GM19467 (cell line): ENCODE results near the gene CAMTA1.
"Not testable (repeated sequence)": the region's sequence is repeated elsewhere in the genome, so short reads cannot be mapped to it uniquely, and the experiment has no call there.

Source experiments
- ATAC-seq: cut with Tn5 transposase; IDR thresholded peaks from one replicate; pipeline ENCODE4 v1.9.1; 2021; ENCODE audit warnings: mild to moderate bottlenecking, moderate library complexity; ENCODE audit not compliant: unreplicated experiment

Gene CAMTA1

DNA sequence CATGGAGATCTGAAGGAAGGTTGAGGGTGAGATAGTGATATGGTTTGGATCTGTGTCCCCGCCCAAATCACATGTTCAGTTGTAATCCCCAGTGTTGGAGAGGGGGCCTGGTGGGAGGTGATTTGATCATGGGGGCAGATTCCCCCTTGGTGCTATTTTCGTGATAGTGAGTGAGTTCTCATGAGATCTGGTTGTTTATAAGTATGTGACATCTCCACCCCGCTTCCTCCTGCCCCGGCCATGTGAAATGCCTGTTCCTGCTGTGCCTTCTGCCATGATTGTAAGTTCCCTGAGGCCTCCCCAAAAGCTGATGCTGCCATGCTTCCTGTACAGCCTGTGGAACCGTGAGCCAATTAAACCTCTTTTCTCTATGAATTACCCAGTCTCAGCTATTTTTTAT, 533.9 kb downstream of the CAMTA1 start:
- ATAC-seq = no peak

DNA sequence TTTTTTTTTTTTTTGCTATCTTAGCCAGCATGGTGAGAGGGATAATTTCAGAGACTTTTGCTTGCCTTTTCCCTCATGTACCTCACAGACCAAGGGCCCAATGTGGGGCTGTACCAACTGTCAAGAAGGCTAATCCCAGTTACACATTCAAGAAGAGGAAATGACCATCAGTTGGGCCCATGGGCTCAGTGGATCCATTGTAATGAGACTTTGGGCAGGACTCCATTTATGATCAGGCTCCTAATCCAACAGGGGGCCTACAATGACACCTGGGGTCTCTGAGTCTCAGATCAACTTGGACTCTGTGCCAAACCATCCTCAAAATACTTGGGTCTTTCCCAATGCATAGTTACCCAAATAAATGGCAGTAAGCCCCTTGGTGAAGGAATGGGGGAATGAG, 535.4 kb downstream of the CAMTA1 start:
- ATAC-seq = no peak

DNA sequence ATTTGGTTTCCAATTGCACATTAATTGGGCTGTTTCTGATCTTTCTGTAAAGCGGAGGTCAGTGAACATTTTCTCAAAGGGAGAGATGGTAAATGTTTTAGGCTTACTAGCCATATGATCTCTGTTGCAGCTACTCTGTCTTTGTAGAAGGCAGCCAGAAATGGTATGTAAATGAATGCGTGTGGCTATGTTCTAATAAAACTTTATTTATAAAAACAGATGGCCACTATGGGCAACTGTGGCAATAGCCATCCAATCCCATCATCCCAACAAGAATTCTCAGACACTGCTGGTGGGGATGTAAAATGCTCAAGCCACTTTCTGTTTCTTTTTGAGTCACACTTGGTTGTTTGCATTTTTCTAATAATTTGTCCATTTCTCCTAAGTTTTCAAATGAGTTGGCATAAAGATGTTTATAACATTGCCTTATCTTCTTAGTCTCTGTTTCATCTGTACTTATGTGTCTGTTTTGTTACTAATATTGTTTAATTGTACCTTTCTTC, 537.1 kb downstream of the CAMTA1 start:
- ATAC-seq = no peak

DNA sequence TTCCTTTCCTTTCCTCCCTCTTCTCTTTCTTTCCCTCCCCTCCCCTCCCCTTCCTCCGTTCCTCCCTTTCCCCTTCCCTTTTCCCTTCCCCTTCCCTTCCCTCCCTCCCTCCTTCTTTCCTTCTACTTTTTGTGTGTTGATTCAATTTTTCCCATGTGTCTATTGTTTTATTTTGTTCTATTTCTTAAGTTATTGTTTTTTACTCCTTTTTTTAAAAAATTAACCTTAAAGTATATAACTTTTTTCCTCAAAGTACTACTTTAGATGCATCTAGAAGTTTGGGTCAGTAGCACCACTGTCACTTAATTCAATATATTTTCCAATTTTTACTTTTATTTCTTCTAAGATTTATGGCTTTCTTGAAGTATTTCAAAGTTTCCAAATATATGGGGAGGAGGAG, 537.7 kb downstream of the CAMTA1 start:
- no peak for ATAC-seq

DNA sequence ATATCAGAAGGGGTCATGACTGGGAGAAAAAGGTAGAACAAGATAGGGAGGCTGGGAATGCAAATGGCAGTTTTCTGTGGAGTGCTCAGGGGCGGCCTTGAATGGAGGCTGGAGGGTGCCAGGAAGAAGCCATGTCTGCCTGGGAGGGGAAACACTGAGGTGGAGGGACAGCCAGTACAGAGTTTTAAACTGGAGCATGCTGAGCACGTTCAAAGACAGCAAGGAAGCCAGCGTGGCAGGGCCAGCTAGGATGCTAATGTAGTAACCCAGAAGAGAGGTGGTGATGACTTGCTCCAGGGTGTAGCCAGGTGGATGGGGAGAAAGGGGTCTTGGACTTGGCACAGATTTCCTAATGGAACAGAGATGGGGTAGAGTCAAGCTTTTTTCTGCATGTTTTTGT, 540.0 kb downstream of the CAMTA1 start:
- no peak for ATAC-seq

DNA sequence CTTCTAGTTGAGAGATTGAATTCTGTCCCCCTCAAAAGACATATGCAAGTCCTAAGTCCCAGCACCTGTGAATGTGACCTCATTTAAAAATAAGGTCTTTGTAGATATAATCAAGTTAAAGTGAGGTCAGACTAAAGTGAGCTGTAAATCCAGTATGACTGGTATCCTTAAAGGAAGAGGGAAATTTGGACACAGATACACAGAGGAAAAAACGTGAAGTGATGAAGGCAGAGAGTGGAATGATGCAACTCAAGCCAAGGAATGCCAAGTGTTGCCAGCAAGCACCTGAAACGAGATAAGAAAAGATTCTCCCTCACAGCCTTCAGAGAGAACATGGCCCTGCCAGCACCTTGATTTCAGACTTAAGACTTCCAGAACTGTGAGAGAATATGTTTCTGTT, 541.1 kb downstream of the CAMTA1 start:
- no peak for ATAC-seq

DNA sequence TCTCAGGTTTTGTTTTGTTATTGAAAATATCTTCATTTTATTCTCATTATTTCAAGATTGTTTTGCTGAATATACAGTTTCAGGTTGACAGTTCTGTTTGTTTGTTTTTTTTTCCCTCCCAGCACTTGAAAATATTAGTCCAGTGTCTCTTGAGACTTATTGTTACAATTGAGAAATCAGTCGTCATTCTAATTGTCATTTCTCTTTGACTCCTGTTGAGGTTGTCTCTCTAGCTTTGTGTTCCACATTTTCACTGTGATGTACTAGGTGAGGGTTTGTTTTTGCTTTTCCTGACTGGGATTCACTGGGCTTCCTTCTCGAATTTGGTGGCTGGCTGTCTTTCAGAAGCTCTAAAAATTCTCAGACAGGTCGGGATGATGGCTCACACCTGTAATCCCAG, 542.6 kb downstream of the CAMTA1 start:
- ATAC-seq = no peak

DNA sequence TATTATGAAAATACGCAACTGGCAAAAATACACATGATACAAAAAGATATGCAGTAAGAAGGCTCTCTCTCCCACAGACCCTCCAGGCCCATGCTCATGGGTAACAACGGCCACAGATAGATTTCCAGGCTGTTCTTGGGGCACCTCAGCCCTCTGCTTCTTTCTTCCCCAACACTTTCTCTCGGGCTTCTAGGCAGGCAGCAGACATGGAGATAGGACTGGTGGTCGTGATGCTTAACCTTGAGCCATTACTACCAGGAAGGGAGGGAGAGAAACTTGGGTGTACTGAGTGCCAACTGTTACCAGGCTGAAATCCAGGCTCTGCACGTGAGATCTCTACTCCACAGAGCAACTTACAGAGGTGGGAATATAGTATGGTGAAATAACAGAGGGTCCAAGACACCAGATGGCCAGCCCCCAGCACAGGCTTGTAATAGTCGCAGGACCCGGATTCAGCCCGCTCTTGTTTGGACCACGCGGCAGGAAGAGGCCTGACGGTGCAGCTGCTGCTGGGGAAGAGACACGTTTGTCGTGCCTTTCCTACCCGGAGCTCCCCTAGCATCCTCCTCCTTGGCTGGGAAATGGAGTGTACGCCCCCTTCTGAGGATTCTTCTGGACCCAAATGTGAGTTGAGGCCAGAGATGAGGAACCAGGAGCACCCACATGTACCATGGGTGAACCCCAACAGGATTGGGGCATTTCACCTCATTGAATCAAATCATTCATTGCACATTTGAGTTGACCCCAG, 544.8 kb downstream of the CAMTA1 start:
- no peak for ATAC-seq

DNA sequence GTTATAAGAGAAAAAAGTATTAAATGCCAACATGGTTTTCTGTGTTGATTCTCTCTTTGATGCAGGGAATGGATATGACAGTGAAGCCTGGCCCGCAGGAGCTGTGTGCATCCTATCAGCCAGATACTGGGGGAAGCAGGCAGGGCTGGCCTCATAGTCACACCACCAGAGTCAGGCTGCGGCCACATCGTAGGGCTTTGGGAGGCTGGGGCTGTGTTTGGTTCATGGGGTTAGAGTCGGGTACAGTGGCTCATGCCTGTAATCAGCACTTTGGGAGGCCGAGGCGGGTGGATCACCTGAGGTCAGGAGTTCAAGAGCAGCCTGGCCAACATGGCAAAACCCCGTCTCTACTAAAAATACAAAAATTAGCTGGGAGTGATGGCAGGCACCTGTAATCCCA, 545.5 kb downstream of the CAMTA1 start:
- not testable (repeated sequence) for ATAC-seq

DNA sequence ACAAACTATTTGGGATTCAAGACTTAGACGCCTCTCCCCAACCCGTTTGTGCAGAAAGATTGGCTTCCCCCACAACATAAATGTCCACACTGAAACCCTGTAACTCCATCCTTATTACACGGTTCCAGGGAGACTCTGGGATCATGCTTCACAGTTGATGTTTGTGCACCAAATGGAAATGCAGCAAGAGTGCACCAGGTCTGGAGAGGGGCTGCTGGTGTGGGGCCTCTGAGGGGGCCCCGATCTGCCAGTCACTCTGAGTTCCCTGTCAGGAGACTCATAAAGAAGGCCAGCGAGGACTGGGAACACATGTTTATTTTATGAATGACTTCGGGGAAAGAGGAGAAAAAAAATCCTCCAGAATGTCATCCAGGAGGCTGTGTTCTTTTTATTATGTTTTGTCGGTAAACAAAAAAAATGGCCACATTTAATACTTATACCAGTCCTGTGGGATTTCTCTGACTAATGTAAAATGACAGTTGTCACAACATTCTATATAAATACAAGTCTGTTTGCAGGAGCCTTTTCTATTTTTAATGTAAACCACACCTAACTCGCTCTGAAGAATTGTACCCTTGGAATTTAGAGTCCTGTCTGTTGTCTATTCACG, 546.8 kb downstream of the CAMTA1 start:
- ATAC-seq = no peak

DNA sequence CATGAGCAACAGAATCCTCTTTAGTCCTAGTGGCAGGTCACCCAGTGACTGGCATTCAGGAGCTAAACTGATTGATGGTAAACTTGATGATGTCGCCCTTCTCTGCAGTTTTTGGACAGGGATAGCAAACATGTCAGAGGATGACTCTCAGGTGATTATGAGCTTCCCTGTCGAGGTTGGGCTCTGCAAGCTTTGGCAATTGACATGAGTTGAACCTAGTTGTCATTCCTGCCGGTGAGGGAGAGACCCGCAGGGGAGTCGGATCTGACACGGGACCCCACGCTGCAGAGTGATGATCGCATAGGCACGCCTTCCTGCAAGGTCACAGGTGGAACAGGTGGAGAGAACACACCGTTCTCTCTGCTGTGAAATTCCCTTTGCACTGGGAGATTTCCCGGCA, 547.8 kb downstream of the CAMTA1 start:
- ATAC-seq = no peak

DNA sequence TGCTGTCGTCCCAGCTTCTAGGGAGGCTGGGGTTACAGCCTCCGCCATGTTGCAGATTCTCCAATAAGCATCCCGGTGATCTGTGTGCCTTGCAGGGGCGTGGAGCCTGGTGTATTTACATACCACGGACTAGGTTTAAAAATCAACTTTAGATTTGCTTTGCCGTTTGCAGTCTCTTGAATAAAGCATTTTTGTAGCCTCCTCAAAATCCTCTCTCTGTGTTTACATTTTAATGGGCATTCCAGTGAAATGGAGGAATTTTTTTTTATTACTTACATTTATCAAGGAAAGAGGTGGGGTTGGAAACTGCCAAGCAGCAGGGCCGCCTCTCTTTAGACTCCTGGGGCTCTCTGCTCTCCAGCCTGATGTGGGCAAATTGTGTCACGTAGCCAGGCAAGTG, 548.4 kb downstream of the CAMTA1 start:
- no peak for ATAC-seq

DNA sequence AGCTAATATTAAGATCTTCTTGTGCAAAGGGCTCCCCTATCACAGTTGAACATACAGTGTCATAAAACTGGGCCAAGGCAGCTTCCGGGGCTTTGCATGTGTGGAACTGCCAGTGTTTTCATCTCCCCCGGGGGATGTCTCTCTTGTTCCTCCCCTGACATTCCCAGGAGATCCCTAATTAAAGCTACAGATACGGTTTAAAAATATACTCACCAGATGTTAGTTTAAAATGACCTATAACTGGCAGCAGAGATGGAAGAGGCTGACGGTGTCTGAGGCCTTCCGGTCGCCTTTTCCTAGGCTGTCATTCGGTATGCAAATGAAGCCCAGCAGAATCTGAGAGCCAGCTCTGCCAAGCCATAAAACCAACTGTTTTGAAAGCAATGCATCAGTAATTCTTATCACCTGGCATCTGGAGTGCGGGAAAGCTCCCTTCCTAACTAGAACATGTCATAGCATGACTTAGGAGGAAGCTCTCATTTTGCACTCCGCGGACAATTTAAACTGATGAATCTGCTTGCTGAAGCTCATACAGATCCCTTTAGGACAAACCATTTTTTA, 549.3 kb downstream of the CAMTA1 start:
- no peak for ATAC-seq

DNA sequence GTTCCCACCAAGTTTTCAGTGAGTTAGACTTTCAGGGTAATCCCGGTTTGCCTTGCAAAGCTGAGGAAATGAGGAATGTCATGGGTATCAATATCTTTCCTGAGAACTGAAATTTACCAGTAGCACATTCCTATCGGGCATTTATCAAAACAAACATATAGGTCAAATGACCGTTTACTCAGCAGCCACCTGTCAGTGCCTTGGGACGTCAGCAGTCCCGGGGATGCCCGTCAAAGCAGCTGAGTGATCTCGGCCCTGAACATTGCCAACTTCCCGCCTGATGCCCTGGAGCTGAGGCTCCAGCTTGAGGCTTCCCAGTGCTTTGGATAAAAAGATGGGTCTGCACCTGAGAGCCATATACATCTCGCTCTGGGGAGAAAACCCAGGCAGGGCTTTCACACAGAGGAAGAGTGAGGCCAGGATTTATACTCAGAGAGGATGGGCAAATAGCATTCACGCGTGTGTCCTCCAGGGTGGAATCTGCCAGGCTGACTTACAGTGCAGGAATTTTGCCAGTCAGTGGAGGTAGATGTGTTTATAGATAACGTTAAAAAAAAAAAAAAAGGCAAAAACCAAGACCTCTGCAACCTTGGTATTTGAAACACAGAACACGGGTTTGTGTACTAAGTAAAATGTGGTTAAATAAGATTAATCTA, 550.1 kb downstream of the CAMTA1 start:
- no peak for ATAC-seq

DNA sequence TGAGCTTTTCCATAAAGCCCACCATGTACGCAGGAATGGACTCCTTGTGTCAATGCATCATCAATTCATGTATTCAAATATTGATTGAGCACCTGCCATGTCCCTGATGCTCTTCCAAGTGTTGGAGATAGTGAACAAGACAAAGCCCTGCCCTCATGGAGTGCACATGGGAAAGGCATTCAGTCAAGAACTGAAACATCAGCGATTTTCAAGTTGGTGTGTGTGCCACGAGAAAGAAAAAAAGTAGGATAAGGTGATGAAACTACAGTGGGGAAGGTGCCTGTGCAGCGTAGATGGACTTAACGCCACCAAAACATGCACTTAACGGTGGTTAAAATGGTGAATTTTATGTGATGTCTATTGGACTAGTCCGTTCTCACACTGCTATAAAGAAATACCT, 553.2 kb downstream of the CAMTA1 start:
- no peak for ATAC-seq

DNA sequence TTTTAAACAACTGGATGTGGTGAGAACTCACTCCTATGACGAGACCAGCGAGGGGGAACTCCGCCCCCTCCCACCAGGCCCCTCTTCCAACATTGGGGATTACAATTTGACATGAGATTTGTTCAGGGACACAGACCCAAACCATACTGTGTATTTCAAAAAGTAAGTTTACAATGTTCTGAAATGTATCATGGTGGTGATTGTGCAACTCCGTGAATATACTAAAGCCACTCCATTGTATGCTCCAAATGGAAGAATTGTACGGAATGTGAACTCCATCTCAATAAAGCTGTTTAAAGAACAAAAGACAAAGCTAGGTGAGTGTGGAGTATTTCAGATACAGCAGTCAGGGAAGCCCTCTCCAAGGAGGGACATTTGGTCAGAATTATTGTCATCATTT, 553.8 kb downstream of the CAMTA1 start:
- no peak for ATAC-seq

DNA sequence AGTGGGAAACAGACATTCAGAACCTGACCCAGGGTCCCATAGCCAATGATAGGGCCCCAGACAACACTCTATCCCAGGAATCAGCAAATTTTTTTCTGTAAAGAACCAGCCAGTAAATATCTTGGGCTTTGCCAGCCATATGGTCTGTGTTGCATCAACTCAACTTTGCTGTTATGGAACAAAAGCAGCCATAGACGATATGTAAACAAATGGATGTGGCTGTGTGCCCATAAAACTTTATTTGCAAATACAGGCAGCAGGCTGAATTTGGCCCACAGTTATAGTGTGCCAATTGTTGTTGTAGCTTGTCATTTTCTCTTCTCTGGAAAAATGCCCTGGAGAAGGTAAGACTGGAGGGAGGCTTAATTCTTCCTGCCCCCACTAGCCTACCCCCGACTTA, 554.7 kb downstream of the CAMTA1 start:
- ATAC-seq = no peak

DNA sequence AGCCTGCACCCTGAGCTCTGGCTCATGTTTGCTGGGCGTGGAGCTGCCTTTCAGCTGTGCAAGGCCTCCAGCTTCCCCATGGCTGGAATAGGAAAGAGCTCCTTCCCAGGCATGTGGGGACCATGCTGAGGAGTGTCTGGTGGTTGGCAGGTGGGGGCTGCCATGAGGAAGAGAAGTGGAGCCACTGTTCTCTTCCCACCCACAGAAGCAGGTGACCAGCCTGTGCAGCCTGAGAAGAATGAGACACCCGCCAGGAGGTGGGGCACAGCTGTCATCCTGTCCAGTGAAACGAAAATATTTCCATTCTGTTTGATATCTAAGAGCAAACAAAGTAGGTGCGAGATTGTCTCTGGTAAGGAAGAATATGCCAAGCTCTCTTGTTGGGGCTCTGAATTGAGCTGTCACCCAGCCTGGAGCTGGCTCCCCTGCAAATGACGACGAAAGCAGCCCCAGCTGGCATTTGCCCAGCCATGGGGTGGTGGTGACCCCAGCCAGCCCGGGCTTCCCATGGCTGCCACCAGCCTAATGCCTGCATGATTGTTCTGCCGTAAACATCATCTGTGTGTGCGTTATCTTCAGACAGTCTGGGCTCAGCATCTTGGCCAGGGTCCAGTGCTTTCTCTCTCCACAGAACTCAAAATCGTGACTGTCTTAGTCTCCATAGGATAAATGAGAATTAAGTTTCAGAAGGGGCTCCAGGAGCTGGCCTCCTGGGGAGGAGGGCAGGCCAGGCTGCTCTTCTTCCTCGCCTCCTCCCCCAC, 556.1 kb downstream of the CAMTA1 start:
- no peak for ATAC-seq

DNA sequence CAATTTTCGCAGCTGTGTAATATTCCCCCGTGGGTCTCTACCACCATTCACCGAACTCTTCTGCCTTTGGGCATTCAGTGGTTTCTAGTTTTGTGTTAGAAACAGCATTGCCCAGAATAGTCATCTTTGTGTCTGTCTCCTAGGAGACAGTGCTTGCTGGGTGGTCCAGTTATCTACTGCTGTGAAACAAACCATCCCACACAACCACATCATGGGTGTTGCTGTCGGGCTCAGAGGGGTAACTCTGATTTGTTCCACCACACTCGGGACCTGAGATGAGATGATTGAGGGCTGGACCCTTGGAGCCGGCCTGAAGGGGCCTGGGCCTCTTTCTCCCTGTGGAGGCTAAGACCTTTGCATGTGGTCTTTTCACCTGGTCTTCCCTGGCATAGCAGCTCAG, 558.6 kb downstream of the CAMTA1 start:
- ATAC-seq = no peak

DNA sequence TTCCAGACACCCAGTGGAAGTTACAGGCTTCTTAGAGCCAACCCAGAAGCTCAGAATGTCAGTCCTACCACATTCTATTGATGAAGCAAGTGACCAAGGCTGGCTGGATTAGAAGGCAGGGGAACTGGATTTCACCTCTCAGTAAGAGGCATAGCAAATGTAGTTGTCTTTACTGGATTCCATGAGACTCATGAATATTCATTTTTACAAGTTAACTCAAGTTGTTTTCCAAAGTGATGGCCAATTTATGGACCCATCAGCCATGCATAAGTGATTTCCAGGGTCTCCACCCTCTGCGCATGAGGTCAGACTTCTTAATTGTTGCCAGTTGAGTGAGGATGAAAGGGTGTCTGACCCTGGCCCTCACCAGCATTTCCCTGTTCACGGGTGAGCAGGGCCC, 559.0 kb downstream of the CAMTA1 start:
- ATAC-seq = no peak

DNA sequence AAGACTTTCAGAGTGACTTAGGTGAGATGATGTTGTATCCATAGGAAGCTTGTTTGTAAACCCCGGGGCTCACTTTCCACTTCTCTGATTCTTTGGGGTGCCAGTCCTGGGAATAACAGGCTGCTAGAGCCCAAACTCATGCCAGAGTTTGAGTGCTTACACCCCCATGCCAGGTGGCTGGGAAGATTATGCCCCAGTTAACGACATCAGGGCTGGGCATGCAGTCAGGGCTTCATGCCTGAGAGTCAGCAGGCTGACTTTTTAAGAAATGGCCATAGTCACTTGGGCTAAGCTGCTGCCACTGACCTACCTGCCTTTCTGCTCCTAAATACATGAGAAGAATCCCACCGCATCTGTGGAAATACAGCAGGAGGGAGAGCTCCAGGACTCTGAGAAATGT, 560.3 kb downstream of the CAMTA1 start:
- ATAC-seq = no peak
